Measurements from ENCODE around the gene CACNA1S. TPM values are rescaled to one million over a fixed set of nuclear protein-coding genes. Genes with fewer than 3 reads are reported as not detected.

CACNA1S gene
- total and polyA plus RNA-seq, 10 donors: 0.04 to 0.17 (median 0.09) TPM; not detected in 7

DNA sequence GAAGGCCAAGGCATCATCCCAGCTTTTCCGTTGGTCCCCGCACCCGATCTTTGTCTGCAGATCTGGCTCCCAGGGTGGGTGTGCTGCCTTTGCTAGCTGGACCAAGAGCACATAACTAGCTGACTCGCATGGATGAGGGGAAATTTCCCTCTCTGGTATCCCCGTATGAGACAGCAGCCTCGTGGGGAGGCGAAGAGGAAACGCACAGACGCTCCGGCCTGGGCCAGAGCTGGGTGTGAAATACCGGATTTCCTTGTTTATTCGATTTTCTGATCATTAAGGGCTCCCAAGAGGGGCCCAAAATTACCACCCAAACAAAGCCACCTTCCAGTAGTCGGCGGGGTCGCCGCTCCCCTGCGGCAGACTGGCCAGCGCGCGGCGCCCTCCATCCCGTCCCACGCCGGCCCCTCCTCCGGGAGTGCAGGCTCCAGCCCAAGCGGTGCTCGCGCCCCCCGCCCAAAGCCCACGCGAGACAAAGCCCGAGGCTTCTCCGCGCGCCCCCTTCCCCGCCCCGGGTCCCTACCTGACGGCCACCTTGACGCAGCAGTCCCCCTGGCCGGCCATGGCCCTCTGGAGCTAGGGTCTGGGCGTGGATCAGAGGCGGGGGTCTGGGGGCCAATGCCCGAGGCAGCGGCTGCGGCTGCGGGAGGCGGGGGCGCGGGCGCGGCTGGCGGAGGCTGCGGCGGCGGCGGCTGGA is 89.3 kb downstream of the CACNA1S start:
- 3 to 4% (median 4%) methylated on average over 19 to 56 of the region's 56 CpGs for WGBS, 5 donors
- intact Hi-C loops (cut with DNase I; ENCODE audit: low total_unique reads): no loop called here
- peak; percentile 92 for DNase-seq

DNA sequence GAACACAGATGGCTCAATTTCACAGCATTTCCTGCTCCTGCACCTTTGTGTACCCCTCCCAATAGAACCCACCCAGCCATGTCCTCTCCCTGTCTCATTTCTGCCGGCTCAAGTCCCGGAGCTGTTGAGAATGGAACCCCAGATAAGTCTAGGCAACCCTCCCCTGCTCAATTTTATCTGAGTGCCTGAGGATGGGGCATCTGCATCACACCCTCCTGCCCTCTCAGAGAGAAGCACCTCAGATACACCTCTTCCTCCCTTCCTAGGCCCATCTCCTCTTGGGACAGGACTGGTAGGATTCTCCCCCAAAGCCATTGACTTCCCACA is 89.8 kb downstream of the CACNA1S start:
- WGBS, 5 donors: 39 to 65% (median 48%) methylated on average over 2 of the region's 2 CpGs
- Histone ChIP-seq H3K4me3 (peak overlapping the region; percentile 48 to 79 (median 66)), H3K36me3 (no peaks in the 10 kb centered on the region), H3K27ac (peak overlapping the region; percentile 81 to 96 (median 94)), H3K9me3 (no peaks in the 10 kb centered on the region), H3K27me3 (replicated peaks in 1 of 7) (no peaks in the 10 kb centered on the region), H3K4me1 (peaks cover 57 to 96% (median 92%) of the 10 kb centered on the region in 6 donors)
- TF ChIP-seq POLR2A (IDR thresholded peaks at IDR 0.05) (no peak), POLR2AphosphoS5 (IDR thresholded peaks at IDR 0.05) (no peak)
- TF ChIP-seq, protein P1, sequence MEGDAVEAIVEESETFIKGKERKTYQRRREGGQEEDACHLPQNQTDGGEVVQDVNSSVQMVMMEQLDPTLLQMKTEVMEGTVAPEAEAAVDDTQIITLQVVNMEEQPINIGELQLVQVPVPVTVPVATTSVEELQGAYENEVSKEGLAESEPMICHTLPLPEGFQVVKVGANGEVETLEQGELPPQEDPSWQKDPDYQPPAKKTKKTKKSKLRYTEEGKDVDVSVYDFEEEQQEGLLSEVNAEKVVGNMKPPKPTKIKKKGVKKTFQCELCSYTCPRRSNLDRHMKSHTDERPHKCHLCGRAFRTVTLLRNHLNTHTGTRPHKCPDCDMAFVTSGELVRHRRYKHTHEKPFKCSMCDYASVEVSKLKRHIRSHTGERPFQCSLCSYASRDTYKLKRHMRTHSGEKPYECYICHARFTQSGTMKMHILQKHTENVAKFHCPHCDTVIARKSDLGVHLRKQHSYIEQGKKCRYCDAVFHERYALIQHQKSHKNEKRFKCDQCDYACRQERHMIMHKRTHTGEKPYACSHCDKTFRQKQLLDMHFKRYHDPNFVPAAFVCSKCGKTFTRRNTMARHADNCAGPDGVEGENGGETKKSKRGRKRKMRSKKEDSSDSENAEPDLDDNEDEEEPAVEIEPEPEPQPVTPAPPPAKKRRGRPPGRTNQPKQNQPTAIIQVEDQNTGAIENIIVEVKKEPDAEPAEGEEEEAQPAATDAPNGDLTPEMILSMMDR (IDR thresholded peaks at IDR 0.05 in 8 of 11, conservative IDR thresholded peaks at IDR 0.05 in 3 of 11): no peak
- no peak for DNase-seq
- intact Hi-C loops (cut with DNase I; ENCODE audit: low total_unique reads): no loop called here

More for the DNA sequence above, 89.3 kb downstream of the CACNA1S start:
- H3K4me3 ChIP-seq: peak overlapping the region; percentile 48 to 79 (median 66)
- no peaks in the 10 kb centered on the region for H3K27me3 ChIP-seq (replicated peaks in 1 of 7)
- H3K4me1 ChIP-seq: peaks cover 57 to 96% (median 92%) of the 10 kb centered on the region in 6 donors
- TF ChIP-seq POLR2AphosphoS5 (IDR thresholded peaks at IDR 0.05): peak; percentile 2 to 57 (median 41)
- TF ChIP-seq, protein P1 (IDR thresholded peaks at IDR 0.05 in 8 of 11, conservative IDR thresholded peaks at IDR 0.05 in 3 of 11): no peak
- no peaks in the 10 kb centered on the region for H3K36me3 ChIP-seq
- H3K27ac ChIP-seq: peak overlapping the region; percentile 81 to 96 (median 94)
- no peaks in the 10 kb centered on the region for H3K9me3 ChIP-seq

DNA sequence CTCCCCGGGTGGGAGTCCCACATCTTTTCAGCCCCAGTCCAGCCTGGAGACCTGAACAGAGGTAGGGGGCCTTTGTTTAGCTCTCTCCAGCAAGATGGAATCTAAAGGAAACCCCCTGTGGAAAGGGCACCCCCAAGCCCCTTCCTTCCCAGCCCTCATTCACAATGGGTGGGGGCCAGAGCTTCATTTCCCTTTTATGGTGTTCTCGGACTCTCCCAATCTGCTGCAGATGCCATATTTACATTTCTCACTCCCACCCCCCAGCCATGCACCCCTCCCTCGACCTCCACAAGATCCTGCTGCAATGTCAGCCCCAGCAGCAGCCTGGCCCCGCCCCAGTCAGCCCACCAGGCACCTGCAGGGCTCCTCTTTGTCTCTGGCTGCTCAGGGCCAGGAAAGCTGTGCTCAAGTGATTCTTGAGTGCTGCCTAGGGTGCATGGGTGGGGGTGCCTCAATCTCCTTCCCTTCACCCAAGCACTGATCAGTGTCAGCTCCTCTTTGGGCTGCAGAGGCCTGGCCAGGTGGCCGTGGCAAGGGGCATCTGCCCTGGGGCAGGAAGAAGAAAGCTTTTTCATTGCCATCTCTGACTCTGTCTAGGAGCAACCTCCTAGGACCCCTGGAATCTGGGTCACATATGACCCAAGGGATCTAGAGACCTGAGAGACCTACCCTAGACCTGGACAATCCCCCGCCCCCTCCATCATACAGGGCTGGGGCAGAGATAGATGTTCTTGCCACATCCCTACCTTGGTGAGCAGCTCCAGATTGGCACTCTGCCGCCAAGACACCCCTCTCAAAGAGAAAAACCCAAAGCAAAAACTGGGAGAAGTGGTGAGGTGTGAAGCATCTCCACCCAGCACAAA is 90.4 kb downstream of the CACNA1S start:
- Histone ChIP-seq H3K4me3 (peak overlapping the region; percentile 4 to 79 (median 66)), H3K27ac (peak overlapping the region; percentile 81 to 96 (median 94)), H3K27me3 (replicated peaks in 1 of 7) (no peaks in the 10 kb centered on the region), H3K9me3 (no peaks in the 10 kb centered on the region), H3K36me3 (no peaks in the 10 kb centered on the region), H3K4me1 (peaks cover 62 to 96% (median 92%) of the 10 kb centered on the region in 6 donors)
- TF ChIP-seq, protein P1 (IDR thresholded peaks at IDR 0.05 in 8 of 11, conservative IDR thresholded peaks at IDR 0.05 in 3 of 11): no peak
- TF ChIP-seq POLR2A (IDR thresholded peaks at IDR 0.05) (no peak), POLR2AphosphoS5 (IDR thresholded peaks at IDR 0.05) (peak in 1 of 3 donors; percentile 21)
- intact Hi-C loops (cut with DNase I; ENCODE audit: low total_unique reads): no loop called here
- DNase-seq: peak; percentile 84
- 49 to 63% (median 60%) methylated on average over 6 to 7 of the region's 7 CpGs for WGBS, 5 donors
